ENCODE results near the gene PCLAF. TPM values are rescaled to one million over a fixed set of nuclear protein-coding genes. Genes with fewer than 3 reads are reported as not detected.
"Not testable (repeated sequence)": the region's sequence is repeated elsewhere in the genome, so short reads cannot be mapped to it uniquely, and the experiment has no call there.

PCLAF gene
- total RNA-seq, 4 donors from 2014 or later, result 1.0 to 1.7 TPM; not detected in 2

DNA sequence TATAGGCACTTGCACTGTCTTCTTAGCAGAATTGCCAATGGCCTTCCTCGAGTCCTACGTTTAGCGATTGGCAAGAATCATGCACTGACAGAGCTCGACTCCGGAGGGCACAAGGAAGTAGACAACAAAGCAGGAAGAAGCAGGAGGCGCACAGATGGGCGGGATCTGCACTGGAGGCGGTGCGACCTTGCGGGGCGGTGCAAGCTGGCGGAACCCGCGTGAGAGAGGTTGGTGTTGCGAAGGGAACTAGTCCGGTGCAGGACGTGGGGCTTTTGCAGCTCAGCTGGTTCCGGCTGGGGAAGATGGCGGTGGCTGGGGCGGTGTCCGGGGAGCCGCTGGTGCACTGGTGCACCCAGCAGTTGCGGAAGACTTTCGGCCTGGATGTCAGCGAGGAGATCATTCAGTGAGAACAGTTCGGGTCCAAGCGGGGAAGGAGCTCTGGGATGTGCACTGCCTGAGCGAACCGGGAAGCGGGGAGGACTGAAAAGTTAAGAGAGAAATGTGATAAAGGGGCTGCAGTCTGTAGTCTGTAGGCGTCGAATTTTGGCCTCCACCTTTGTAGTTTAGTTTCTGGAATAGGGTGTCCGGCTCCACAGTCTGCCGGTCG is 6.4 kb upstream of the PCLAF start, which contains the start of gene TRIP4:
TSS of gene TRIP4 (plus strand) at position 275 of the 607 bp plus-strand sequence. CDS start at position 303, 28 bp downstream.
- ATAC-seq (ENCODE audit: low FRiP score) (peak; percentile 99), DNase-seq (ENCODE audit: low spot score) (peak; percentile 77)
- no peak for TF ChIP-seq CTCF (IDR thresholded peaks at IDR 0.05)

DNA sequence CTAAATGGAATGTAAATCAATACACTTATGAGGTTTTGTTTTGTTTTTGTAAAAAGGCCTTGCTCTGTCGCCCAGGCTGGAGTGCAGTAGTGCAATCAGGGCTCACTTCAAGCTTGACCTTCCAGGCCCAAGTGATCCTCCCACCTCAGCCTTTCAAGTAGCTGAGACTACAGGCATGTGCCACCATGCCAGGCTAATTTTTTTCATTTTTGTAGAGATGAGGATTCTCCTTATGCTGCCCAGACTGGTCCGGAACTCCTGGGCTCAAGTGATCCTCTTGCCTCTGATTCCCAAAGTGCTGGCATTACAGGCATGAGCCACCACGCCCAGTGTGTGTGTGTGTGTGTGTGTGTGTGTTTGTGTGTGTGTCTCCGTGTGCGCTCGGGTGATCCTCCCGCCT is 5.0 kb upstream of the PCLAF start:
- ATAC-seq (ENCODE audit: low FRiP score) (no peak), DNase-seq (ENCODE audit: low spot score) (no peak)
- no peak for TF ChIP-seq CTCF (IDR thresholded peaks at IDR 0.05)

DNA sequence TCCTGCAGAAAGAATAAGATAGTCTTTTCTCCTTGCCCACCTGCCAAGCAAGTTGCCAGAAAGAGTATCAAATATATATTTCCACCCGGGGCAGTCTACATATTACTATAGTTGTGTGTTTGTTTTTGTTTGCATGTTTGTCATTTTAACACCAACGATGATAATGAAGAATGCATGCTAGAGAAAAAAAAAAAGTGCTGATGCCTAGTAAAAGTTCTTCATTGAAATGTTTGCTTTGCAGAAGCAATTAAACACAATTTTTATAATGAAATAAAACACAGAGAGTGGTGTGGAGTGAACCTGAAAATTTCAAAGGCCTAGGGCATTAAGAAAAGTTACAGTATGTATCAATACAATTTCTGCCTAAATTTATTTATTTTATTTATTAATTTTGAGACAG is 2.5 kb upstream of the PCLAF start:
- no peak for DNase-seq (ENCODE audit: low spot score)
- ATAC-seq (ENCODE audit: low FRiP score), result no peak
- TF ChIP-seq CTCF (IDR thresholded peaks at IDR 0.05), result no peak

- not testable (repeated sequence) for DNase-seq (ENCODE audit: low spot score); ATAC-seq (ENCODE audit: low FRiP score)
Observed at GRCh38 chr15:64380130-64380870, 941 bp downstream of the PCLAF start.

DNA sequence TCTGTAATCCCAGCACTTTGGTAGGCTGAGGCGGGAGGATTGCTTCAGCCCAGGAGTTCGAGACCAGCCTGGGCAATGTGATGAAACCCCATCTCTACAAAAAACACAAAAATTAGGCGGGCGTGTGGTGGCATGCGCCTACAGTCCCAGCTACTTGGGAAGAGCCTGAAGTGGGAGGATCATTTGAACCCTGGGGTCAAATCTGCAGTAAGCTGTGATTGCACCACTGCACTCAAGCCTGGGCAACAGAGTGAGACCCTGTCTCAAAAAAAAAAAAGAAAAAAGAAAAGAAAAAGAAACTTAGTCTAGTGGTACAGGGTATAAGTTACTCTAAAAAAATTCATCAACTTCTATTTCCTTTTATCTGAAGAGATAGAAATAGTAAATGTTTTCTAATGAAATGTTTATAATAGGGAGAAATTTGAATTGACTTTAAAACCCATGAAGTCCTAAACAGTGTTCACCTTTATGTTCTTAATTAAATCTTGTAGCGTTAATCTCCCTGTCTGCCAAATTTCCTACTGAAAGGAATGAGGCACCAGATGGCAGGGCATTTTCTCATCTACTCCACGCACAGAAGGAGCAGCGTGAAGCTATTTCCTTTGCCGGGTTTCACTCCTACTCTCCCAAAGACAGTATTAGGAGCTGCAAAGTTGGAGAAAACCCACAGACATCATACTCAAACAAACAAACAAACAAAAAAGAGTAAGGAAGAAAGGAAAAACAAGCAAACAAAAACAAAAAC is 1.9 kb downstream of the PCLAF start:
- ATAC-seq (ENCODE audit: low FRiP score), result no peak
- no peak for TF ChIP-seq CTCF (IDR thresholded peaks at IDR 0.05)
- DNase-seq (ENCODE audit: low spot score), result no peak

GRCh38 chr15:64373360-64373759 is 7.9 kb downstream of the PCLAF start:
- no peak for TF ChIP-seq CTCF (IDR thresholded peaks at IDR 0.05)
- ATAC-seq (ENCODE audit: low FRiP score) (no peak), DNase-seq (ENCODE audit: low spot score) (no peak)

DNA sequence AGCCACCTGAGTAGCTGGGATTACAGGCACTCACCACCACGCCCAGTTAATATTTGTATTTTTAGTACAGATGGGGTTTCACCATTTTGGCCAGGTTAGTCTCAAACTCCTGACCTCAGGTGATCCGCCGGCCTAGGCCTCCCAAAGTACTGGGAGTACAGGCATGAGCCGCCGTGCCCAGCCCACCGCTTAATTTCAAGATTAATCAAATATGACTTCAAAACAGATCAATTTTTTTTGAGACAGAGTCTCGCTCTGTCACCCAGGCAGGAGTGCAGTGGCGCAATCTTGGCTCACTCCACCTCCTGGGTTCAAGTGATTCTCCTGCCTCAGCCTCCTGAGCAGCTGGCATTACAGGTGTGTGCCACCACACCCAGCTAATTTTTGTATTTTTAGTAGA is 9.9 kb downstream of the PCLAF start:
- ATAC-seq (ENCODE audit: low FRiP score); DNase-seq (ENCODE audit: low spot score): not testable (repeated sequence)

Measured in omental fat pad (tissue), 4 donors.